Osteocyte (in vitro differentiated cells): ENCODE measurements around the gene RPP40. TPM values are rescaled to one million over a fixed set of nuclear protein-coding genes. Genes with fewer than 3 reads are reported as not detected.
A peak's percentile ranks its signal among the peaks of the same experiment; 100 is the strongest.

Experiments used
- DNase-seq: peaks from one replicate; pipeline ENCODE4 v3.0.0; 2021; ENCODE audit warnings: mixed read lengths; ENCODE audit not compliant: unreplicated experiment; ENCODE audit errors: extremely low spot score
- H3K27ac Mint-ChIP-seq: one replicate; pipeline ENCODE4 v1.8.0; 2021; ENCODE audit warnings: mild to moderate bottlenecking, mixed read lengths; ENCODE audit not compliant: unreplicated experiment
- H3K27me3 Mint-ChIP-seq: one replicate; pipeline ENCODE4 v1.8.0; 2021; ENCODE audit warnings: mixed read lengths; ENCODE audit not compliant: unreplicated experiment
- H3K36me3 Mint-ChIP-seq: one replicate; pipeline ENCODE4 v1.8.0; 2021; ENCODE audit warnings: mixed read lengths; ENCODE audit not compliant: unreplicated experiment
- H3K4me1 Mint-ChIP-seq: one replicate; pipeline ENCODE4 v1.8.0; 2021; ENCODE audit warnings: mixed read lengths; ENCODE audit not compliant: unreplicated experiment
- H3K4me3 Mint-ChIP-seq: one replicate; pipeline ENCODE4 v1.8.0; 2021; ENCODE audit warnings: mild to moderate bottlenecking, moderate library complexity, mixed read lengths; ENCODE audit not compliant: unreplicated experiment
- H3K9me3 Mint-ChIP-seq: one replicate; pipeline ENCODE4 v1.8.0; 2021; ENCODE audit warnings: mixed read lengths; ENCODE audit not compliant: unreplicated experiment
- CTCF ChIP-seq: fragments of 200-600 bp; sonication (generic); IDR thresholded peaks from 2 replicates; pipeline ENCODE4 v1.5.0; 2021; ENCODE audit warnings: antibody characterized with exemption, mild to moderate bottlenecking, moderate library complexity
- total RNA-seq: library from RNA; stranded (reverse); gene quantifications from 2 replicates; pipeline ENCODE4 v1.2.1, GENCODE V29; 2021

RPP40 gene
- total RNA-seq, 1 donor from 2014 or later, result 5.6 TPM

DNA sequence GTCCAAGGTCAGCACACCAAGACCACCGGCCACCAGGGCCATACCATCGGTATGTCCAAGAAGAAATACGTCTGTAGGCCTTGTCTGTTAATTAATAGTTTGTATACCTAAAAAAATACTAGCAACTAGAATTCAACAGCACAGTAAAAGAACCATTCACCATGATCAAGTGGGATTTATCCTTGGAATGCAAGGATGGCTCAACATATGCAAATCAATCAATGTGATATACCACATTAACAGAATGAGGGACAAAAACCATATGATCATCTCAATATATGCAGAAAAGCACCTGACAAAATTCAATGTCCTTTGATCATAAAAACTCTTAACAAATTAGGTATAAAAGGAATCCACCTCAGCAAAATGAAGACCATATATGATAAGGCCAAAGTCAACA, 24.4 kb downstream of the RPP40 start:
- Mint-ChIP-seq H3K27ac (no peak overlapping the region), H3K9me3 (peaks cover 7% of the 10 kb centered on the region), H3K27me3 (peaks cover 2% of the 10 kb centered on the region), H3K4me3 (no peak overlapping the region), H3K36me3 (no peaks in the 10 kb centered on the region), H3K4me1 (peaks cover 5% of the 10 kb centered on the region)
- no peak for DNase-seq
- TF ChIP-seq CTCF, result no peak

DNA sequence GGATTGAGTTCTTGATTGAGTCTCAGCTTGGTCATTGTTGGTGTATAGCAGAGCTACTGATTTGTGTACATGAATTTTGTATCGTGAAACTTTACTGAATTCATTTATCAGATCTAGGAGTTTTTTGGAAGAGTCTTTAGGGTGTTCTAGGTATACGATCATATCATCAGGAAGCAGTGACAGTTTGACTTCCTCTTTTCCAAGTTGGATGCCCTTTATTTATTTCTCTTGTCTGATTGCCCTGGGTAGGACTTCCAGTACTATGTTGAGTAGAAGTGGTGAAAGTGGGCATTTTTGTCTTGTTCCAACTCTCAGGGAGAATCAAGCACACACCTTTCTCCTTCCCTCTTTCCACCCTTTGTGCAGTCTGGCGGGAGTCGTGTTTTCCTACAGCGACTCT, 26.4 kb downstream of the RPP40 start:
- Mint-ChIP-seq H3K9me3 (peaks cover 7% of the 10 kb centered on the region), H3K27ac (no peak overlapping the region), H3K36me3 (no peaks in the 10 kb centered on the region), H3K4me3 (no peak overlapping the region), H3K27me3 (peaks cover 2% of the 10 kb centered on the region), H3K4me1 (peaks cover 18% of the 10 kb centered on the region)
- no peak for DNase-seq
- TF ChIP-seq CTCF, result no peak

DNA sequence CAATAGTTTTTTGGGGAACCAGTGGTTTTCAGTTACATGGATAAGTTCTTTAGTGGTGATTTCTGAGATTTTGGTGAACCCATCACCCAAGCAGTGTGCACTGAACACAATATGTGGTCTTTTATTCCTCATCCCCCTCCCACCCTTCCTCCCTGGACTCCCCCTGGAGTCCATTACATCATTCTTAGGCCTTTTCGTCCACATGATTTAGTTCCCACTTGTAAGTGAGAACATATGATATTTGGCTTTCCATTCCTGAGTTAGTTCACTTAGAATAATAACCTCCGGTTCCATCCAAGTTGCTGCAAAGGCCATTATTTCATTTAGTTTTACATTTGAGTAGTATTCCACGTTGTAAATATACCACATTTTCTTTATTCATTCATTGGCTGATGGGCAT, 28.3 kb downstream of the RPP40 start:
- Mint-ChIP-seq H3K27ac (no peak overlapping the region), H3K27me3 (peaks cover 5% of the 10 kb centered on the region), H3K4me1 (peaks cover 20% of the 10 kb centered on the region), H3K9me3 (peaks cover 7% of the 10 kb centered on the region), H3K36me3 (no peaks in the 10 kb centered on the region), H3K4me3 (no peak overlapping the region)
- TF ChIP-seq CTCF, result no peak
- no peak for DNase-seq

DNA sequence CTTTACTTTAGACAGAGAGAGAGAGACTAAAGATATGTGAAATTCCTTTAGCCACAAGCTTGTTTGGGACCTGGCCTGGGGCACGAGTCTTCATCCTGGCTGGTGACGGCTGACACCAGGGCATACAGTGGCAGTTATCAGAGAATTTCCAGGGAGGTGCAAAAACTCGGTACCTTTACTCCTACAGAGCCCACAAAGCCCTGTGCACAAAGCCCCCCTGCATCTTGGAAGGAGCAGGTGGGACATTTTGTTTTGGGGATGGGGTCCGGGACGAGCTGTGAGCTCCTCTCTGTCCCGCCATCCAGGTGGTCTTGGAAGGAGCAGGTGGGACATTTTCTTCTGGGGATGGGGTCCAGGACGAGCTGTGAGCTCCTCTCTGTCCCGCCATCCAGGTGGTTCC, 28.9 kb downstream of the RPP40 start:
- no peaks in the 10 kb centered on the region for H3K36me3 Mint-ChIP-seq
- peaks cover 20% of the 10 kb centered on the region for H3K4me1 Mint-ChIP-seq
- no peak for TF ChIP-seq CTCF
- H3K27ac Mint-ChIP-seq, result no peak overlapping the region
- peaks cover 5% of the 10 kb centered on the region for H3K27me3 Mint-ChIP-seq
- peaks cover 7% of the 10 kb centered on the region for H3K9me3 Mint-ChIP-seq
- no peak for DNase-seq
- no peak overlapping the region for H3K4me3 Mint-ChIP-seq

DNA sequence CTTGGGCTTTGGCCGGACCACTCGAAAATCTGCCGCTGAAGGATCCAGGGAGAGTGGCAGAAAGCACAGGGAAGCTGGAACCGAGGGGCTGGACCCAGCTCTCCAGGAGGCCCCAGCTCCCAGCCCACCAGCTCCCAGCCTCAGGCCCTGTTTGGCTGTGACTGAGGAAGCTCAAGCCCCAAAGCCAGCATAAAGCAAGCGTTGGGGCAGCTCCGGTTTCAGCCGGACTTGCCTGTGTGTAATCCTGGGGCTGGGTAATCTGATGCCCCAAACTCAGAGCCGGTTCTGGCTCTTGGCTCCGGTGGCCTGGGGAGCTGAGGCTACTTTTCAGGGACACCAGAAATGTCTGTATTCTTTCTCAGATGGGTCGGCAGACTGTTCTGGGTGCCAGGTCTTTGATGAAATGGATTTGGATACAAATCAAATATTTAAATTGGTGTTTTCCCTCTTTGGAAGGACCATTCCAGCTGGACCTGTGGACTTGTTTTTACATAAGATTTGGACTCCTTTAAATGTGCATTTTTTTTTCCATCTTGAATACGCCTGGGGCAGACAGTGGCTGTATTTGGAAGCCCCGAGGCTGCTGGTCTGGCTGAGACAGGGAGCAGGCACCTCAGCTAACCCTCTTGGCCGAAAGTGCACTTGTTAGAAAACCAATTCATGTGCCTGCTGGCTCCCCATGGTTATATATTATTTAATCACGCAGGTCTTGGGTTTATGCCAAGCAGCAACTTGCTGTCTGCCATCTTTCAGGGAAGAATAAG, 29.7 kb downstream of the RPP40 start:
- no peaks in the 10 kb centered on the region for H3K36me3 Mint-ChIP-seq
- H3K27ac Mint-ChIP-seq, result peak overlapping the region; percentile 76
- TF ChIP-seq CTCF, result no peak
- peaks cover 5% of the 10 kb centered on the region for H3K27me3 Mint-ChIP-seq
- peak overlapping the region; percentile 14 for H3K4me3 Mint-ChIP-seq
- H3K4me1 Mint-ChIP-seq, result peaks cover 20% of the 10 kb centered on the region
- peak; percentile 85 for DNase-seq
- H3K9me3 Mint-ChIP-seq, result peaks cover 3% of the 10 kb centered on the region
